ENCODE data around the gene HELZ.

HELZ gene

GRCh38 chr17:67223924-67224323, 21.1 kb downstream of the HELZ start:
- FAIRE-seq: no peak
- DNase-seq (ENCODE audit: insufficient read length): no peak
- no peak for TF ChIP-seq POLR2A (IDR thresholded peaks at IDR 0.05; ENCODE audit: low read depth, low read length)
- TF ChIP-seq POLR2AphosphoS5 (IDR thresholded peaks at IDR 0.05; ENCODE audit: low read depth, low read length): no peak
- no peak for TF ChIP-seq TAF1 (IDR thresholded peaks at IDR 0.05; ENCODE audit: borderline replicate concordance, low read depth, low read length)

- FAIRE-seq (no peak), DNase-seq (ENCODE audit: insufficient read length) (no peak)
- TF ChIP-seq POLR2A (IDR thresholded peaks at IDR 0.05; ENCODE audit: low read depth, low read length): no peak
- TF ChIP-seq POLR2AphosphoS5 (IDR thresholded peaks at IDR 0.05; ENCODE audit: low read depth, low read length): no peak
- no peak for TF ChIP-seq TAF1 (IDR thresholded peaks at IDR 0.05; ENCODE audit: borderline replicate concordance, low read depth, low read length)
These were observed 23.7 kb downstream of the HELZ start for GRCh38 chr17:67221062-67221998.

- FAIRE-seq: no peak
- no peak for DNase-seq (ENCODE audit: insufficient read length)
- TF ChIP-seq TAF1 (IDR thresholded peaks at IDR 0.05; ENCODE audit: borderline replicate concordance, low read depth, low read length) (no peak), POLR2AphosphoS5 (IDR thresholded peaks at IDR 0.05; ENCODE audit: low read depth, low read length) (no peak), POLR2A (IDR thresholded peaks at IDR 0.05; ENCODE audit: low read depth, low read length) (no peak)
These were observed 26.5 kb downstream of the HELZ start for GRCh38 chr17:67218385-67218950.

- TF ChIP-seq POLR2AphosphoS5 (IDR thresholded peaks at IDR 0.05; ENCODE audit: low read depth, low read length) (no peak), TAF1 (IDR thresholded peaks at IDR 0.05; ENCODE audit: borderline replicate concordance, low read depth, low read length) (no peak), POLR2A (IDR thresholded peaks at IDR 0.05; ENCODE audit: low read depth, low read length) (no peak)
- DNase-seq (ENCODE audit: insufficient read length) (no peak), FAIRE-seq (no peak)
These were observed 27.6 kb downstream of the HELZ start for GRCh38 chr17:67217446-67217845.

GRCh38 chr17:67216578-67217320, 28.2 kb downstream of the HELZ start:
- no peak for FAIRE-seq
- no peak for DNase-seq (ENCODE audit: insufficient read length)
- TF ChIP-seq POLR2AphosphoS5 (IDR thresholded peaks at IDR 0.05; ENCODE audit: low read depth, low read length) (no peak), TAF1 (IDR thresholded peaks at IDR 0.05; ENCODE audit: borderline replicate concordance, low read depth, low read length) (no peak), POLR2A (IDR thresholded peaks at IDR 0.05; ENCODE audit: low read depth, low read length) (no peak)

- DNase-seq (ENCODE audit: insufficient read length) (no peak), FAIRE-seq (no peak)
- TF ChIP-seq POLR2AphosphoS5 (IDR thresholded peaks at IDR 0.05; ENCODE audit: low read depth, low read length) (no peak), POLR2A (IDR thresholded peaks at IDR 0.05; ENCODE audit: low read depth, low read length) (no peak), TAF1 (IDR thresholded peaks at IDR 0.05; ENCODE audit: borderline replicate concordance, low read depth, low read length) (no peak)
These were observed 29.0 kb downstream of the HELZ start for GRCh38 chr17:67215991-67216421.

- TF ChIP-seq TAF1 (IDR thresholded peaks at IDR 0.05; ENCODE audit: borderline replicate concordance, low read depth, low read length) (no peak), POLR2A (IDR thresholded peaks at IDR 0.05; ENCODE audit: low read depth, low read length) (no peak), POLR2AphosphoS5 (IDR thresholded peaks at IDR 0.05; ENCODE audit: low read depth, low read length) (no peak)
- FAIRE-seq: no peak
- DNase-seq (ENCODE audit: insufficient read length): no peak
These were observed 32.1 kb downstream of the HELZ start for GRCh38 chr17:67212714-67213417.

GRCh38 chr17:67212231-67212630, 32.8 kb downstream of the HELZ start:
- TF ChIP-seq POLR2AphosphoS5 (IDR thresholded peaks at IDR 0.05; ENCODE audit: low read depth, low read length): no peak
- FAIRE-seq: no peak
- no peak for DNase-seq (ENCODE audit: insufficient read length)

GRCh38 chr17:67211742-67212141, 33.3 kb downstream of the HELZ start:
- FAIRE-seq (no peak), DNase-seq (ENCODE audit: insufficient read length) (no peak)
- TF ChIP-seq POLR2A (IDR thresholded peaks at IDR 0.05; ENCODE audit: low read depth, low read length): no peak

GRCh38 chr17:67210915-67211314, 34.1 kb downstream of the HELZ start:
- TF ChIP-seq TAF1 (IDR thresholded peaks at IDR 0.05; ENCODE audit: borderline replicate concordance, low read depth, low read length) (no peak), POLR2A (IDR thresholded peaks at IDR 0.05; ENCODE audit: low read depth, low read length) (no peak), POLR2AphosphoS5 (IDR thresholded peaks at IDR 0.05; ENCODE audit: low read depth, low read length) (no peak)
- FAIRE-seq: no peak

GRCh38 chr17:67208232-67208631, 36.8 kb downstream of the HELZ start:
- TF ChIP-seq POLR2AphosphoS5 (IDR thresholded peaks at IDR 0.05; ENCODE audit: low read depth, low read length) (no peak), POLR2A (IDR thresholded peaks at IDR 0.05; ENCODE audit: low read depth, low read length) (no peak), TAF1 (IDR thresholded peaks at IDR 0.05; ENCODE audit: borderline replicate concordance, low read depth, low read length) (no peak)
- DNase-seq (ENCODE audit: insufficient read length): no peak

More at GRCh38 chr17:67210915-67211314, 34.1 kb downstream of the HELZ start:
- DNase-seq (ENCODE audit: insufficient read length): no peak

More at GRCh38 chr17:67208232-67208631, 36.8 kb downstream of the HELZ start:
- FAIRE-seq: no peak

Measured in GM12892 (cell line).